Cardiac muscle cell (in vitro differentiated cells and primary cell): ENCODE measurements around the gene QSOX1. TPM values are rescaled to one million over a fixed set of nuclear protein-coding genes. Genes with fewer than 3 reads are reported as not detected.
A peak's percentile ranks its signal among the peaks of the same experiment; 100 is the strongest.

Experiments used
- DNase-seq, 2 donors: peaks; one replicate each; pipeline versions ENCODE4 v3.0.0 to v3.0.0-alpha.2; 2010 to 2017; ENCODE audit warnings: low read depth in 1 of 2, low spot score in 1 of 2
- H3K27ac ChIP-seq: fragments of 200-600 bp; sonication (generic); 2 replicates; pipeline ENCODE4 v1.5.1; 2016
- H3K27me3 ChIP-seq: fragments of 200-600 bp; sonication (generic); 2 replicates; pipeline ENCODE4 v1.6.0; 2016; ENCODE audit warnings: control low read depth
- H3K36me3 ChIP-seq: fragments of 200-600 bp; sonication (generic); 2 replicates; pipeline ENCODE4 v1.5.1; 2016; ENCODE audit warnings: control low read depth
- H3K4me1 ChIP-seq: fragments of 200-600 bp; sonication (generic); 2 replicates; pipeline ENCODE4 v1.8.1; 2017; ENCODE audit warnings: low read depth, mild to moderate bottlenecking, mixed run types
- H3K4me3 ChIP-seq: fragments of 200-600 bp; sonication (generic); 2 replicates; pipeline ENCODE4 v1.5.1; 2016; ENCODE audit warnings: mild to moderate bottlenecking
- H3K9me3 ChIP-seq: fragments of 200-600 bp; sonication (generic); 2 replicates; pipeline ENCODE4 v1.5.1; 2017; ENCODE audit warnings: low read depth, mild to moderate bottlenecking, control low read depth
- CTCF ChIP-seq: IDR thresholded peaks from 2 replicates; pipeline ENCODE4 v1.5.1; 2012; ENCODE audit warnings: low read depth, mild to moderate bottlenecking, low read length
- polyA plus RNA-seq: library from polyadenylated mRNA; unstranded; fragments of >200 nt; fragmentation: Nextera tagmentation; extraction: Ambion mirVana; gene quantifications from 2 replicates; pipeline ENCODE4 v1.2.1, GENCODE V29; 2016
- total RNA-seq: library from RNA; depleted of rRNA; stranded (reverse); fragments of >200 nt; gene quantifications from 2 replicates; pipeline ENCODE4 v1.2.3, GENCODE V29; 2016

Gene QSOX1
- total and polyA plus RNA-seq, 2 experiments from 2014 or later, result 23.2 to 37.8 TPM

- no peak for DNase-seq
- Histone ChIP-seq H3K27me3 (no peaks in the 10 kb centered on the region), H3K36me3 (no peaks in the 10 kb centered on the region), H3K9me3 (no peaks in the 10 kb centered on the region), H3K27ac (no peak overlapping the region), H3K4me1 (no peaks in the 10 kb centered on the region), H3K4me3 (no peak overlapping the region)
- TF ChIP-seq CTCF, result no peak
These were observed 11.3 kb upstream of the QSOX1 start for GRCh38 chr1:180143359-180143758.

GRCh38 chr1:180144659-180145357, 9.9 kb upstream of the QSOX1 start:
- Histone ChIP-seq H3K27me3 (no peaks in the 10 kb centered on the region), H3K27ac (no peak overlapping the region), H3K36me3 (no peaks in the 10 kb centered on the region), H3K4me1 (no peaks in the 10 kb centered on the region), H3K4me3 (no peak overlapping the region), H3K9me3 (no peaks in the 10 kb centered on the region)
- no peak for DNase-seq
- no peak for TF ChIP-seq CTCF

GRCh38 chr1:180145446-180145845, 9.2 kb upstream of the QSOX1 start:
- Histone ChIP-seq H3K9me3 (no peaks in the 10 kb centered on the region), H3K36me3 (no peaks in the 10 kb centered on the region), H3K27ac (no peak overlapping the region), H3K4me1 (no peaks in the 10 kb centered on the region), H3K27me3 (no peaks in the 10 kb centered on the region), H3K4me3 (no peak overlapping the region)
- DNase-seq, result no peak
- TF ChIP-seq CTCF, result no peak

- TF ChIP-seq CTCF, result no peak
- H3K4me1 ChIP-seq, result peaks cover 3% of the 10 kb centered on the region
- no peak overlapping the region for H3K4me3 ChIP-seq
- H3K36me3 ChIP-seq, result no peaks in the 10 kb centered on the region
- no peak overlapping the region for H3K27ac ChIP-seq
- no peaks in the 10 kb centered on the region for H3K9me3 ChIP-seq
- no peaks in the 10 kb centered on the region for H3K27me3 ChIP-seq
- peak in 1 of 2 donors; percentile 86 for DNase-seq
These were observed 3.7 kb upstream of the QSOX1 start for GRCh38 chr1:180150982-180151381.

- H3K27me3 ChIP-seq, result no peaks in the 10 kb centered on the region
- peaks cover 3% of the 10 kb centered on the region for H3K4me1 ChIP-seq
- H3K36me3 ChIP-seq, result no peaks in the 10 kb centered on the region
- no peaks in the 10 kb centered on the region for H3K9me3 ChIP-seq
- DNase-seq, result peak in 1 of 2 donors; percentile 81
- no peak overlapping the region for H3K4me3 ChIP-seq
- TF ChIP-seq CTCF, result no peak
- H3K27ac ChIP-seq, result no peak overlapping the region
These were observed 3.2 kb upstream of the QSOX1 start for GRCh38 chr1:180151508-180151907.
